Lower lobe of right lung (tissue), 2 donors: ENCODE results near the gene PEPD. TPM values are rescaled to one million over a fixed set of nuclear protein-coding genes. Genes with fewer than 3 reads are reported as not detected.

Source experiments
- ATAC-seq, 2 donors: fragments of 200-7000 bp; cut with Tn5 transposase; one replicate each; pipeline ENCODE4 v1.9.1; 2020 to 2022; ENCODE audit warnings: mild to moderate bottlenecking in 2 of 2, moderate library complexity in 2 of 2
- DNase-seq: peaks from one replicate; pipeline ENCODE4 v3.0.0-alpha.2; 2020
- H3K27ac ChIP-seq: fragments of 200-600 bp; one replicate; pipeline ENCODE4 v1.8.0; 2022
- H3K27me3 ChIP-seq: fragments of 200-600 bp; one replicate; pipeline ENCODE4 v1.8.0; 2022; ENCODE audit warnings: low read depth
- H3K36me3 ChIP-seq: fragments of 200-600 bp; one replicate; pipeline ENCODE4 v1.8.0; 2022; ENCODE audit warnings: mild to moderate bottlenecking
- H3K4me1 ChIP-seq: fragments of 200-600 bp; one replicate; pipeline ENCODE4 v1.8.0; 2022
- H3K4me3 ChIP-seq: fragments of 200-600 bp; one replicate; pipeline ENCODE4 v1.8.0; 2022; ENCODE audit warnings: mild to moderate bottlenecking
- H3K9me3 ChIP-seq: fragments of 200-600 bp; one replicate; pipeline ENCODE4 v1.8.0; 2022
- intact Hi-C: fragments of 100-400 bp; cut with DNase I; formaldehyde crosslinking; loops from one replicate; pipeline ENCODE4 v1.11.0; 2022
- total RNA-seq: library from RNA; stranded (reverse); fragmentation: NEBNext Ultra II Directional; extraction: Animal tissue kit (Norgen Biotek cat#: 25700); gene quantifications from one replicate; pipeline ENCODE4 v1.2.1, GENCODE V29; 2021
- TF ChIP-seq, protein P1 (sequence below): fragments of 200-600 bp; IDR thresholded peaks from one replicate; pipeline ENCODE4 v1.8.0; 2022; ENCODE audit warnings: antibody characterized with exemption, mild to moderate bottlenecking
- donor health status: DM: no; HTN: yes; CAD: no; lungs with severe emphysema.

PEPD gene
- total RNA-seq, 1 donor from 2014 or later = 94.0 TPM

- intact Hi-C loops = no loop called here
- Histone ChIP-seq H3K27me3 (no peaks in the 10 kb centered on the region), H3K4me1 (peaks cover 38% of the 10 kb centered on the region), H3K4me3 (peak overlapping the region; percentile 70), H3K9me3 (no peaks in the 10 kb centered on the region), H3K36me3 (peaks cover 19% of the 10 kb centered on the region), H3K27ac (peak overlapping the region; percentile 5)
- TF ChIP-seq, protein P1, sequence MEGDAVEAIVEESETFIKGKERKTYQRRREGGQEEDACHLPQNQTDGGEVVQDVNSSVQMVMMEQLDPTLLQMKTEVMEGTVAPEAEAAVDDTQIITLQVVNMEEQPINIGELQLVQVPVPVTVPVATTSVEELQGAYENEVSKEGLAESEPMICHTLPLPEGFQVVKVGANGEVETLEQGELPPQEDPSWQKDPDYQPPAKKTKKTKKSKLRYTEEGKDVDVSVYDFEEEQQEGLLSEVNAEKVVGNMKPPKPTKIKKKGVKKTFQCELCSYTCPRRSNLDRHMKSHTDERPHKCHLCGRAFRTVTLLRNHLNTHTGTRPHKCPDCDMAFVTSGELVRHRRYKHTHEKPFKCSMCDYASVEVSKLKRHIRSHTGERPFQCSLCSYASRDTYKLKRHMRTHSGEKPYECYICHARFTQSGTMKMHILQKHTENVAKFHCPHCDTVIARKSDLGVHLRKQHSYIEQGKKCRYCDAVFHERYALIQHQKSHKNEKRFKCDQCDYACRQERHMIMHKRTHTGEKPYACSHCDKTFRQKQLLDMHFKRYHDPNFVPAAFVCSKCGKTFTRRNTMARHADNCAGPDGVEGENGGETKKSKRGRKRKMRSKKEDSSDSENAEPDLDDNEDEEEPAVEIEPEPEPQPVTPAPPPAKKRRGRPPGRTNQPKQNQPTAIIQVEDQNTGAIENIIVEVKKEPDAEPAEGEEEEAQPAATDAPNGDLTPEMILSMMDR = no peak
- no peak for DNase-seq
- no peak for ATAC-seq
These were observed 145.8 kb downstream of the PEPD start for GRCh38 chr19:33375837-33376159.

DNA sequence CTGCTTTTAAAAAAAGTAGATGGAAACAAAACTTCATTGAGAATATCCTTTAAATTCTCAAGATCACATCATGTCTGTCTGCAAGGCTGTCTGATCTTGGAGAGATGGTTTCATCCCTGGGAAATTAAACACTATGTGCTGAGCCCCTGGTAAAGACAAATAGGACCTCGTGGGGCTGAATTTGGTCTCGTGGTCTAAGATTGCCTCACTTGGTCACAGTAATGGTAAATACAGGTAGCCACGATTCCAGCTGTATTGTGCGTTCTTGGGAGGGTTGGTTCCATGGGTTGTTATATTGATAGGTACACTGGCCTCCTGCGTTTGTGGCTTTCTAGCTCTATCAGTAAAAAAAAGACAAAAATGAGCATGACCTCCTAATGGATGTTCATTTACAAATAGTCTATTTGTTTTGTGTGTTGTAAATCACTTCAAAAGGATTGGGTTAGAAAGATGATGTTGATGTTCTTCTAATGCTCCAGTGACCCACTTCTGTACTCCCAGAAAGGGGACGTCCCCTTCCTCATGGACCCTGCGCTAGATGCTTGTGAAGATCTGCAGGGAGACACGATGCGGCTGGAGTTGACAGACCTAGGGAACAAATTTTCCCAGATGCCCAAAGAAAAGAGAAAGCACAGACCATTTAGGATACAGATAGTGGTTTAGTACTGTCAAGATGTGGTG lies 146.3 kb downstream of the PEPD start:
- ATAC-seq = no peak
- peak overlapping the region; percentile 70 for H3K4me3 ChIP-seq
- TF ChIP-seq, protein P1 = no peak
- peaks cover 38% of the 10 kb centered on the region for H3K4me1 ChIP-seq
- H3K9me3 ChIP-seq = no peaks in the 10 kb centered on the region
- H3K27ac ChIP-seq = peak overlapping the region; percentile 97
- no peaks in the 10 kb centered on the region for H3K27me3 ChIP-seq
- peaks cover 18% of the 10 kb centered on the region for H3K36me3 ChIP-seq
- intact Hi-C loops = no loop called here
- no peak for DNase-seq

GRCh38 chr19:33374236-33374714 lies 147.3 kb downstream of the PEPD start:
- DNase-seq (peak; percentile 67), ATAC-seq (no peak)
- Histone ChIP-seq H3K9me3 (no peaks in the 10 kb centered on the region), H3K27me3 (no peaks in the 10 kb centered on the region), H3K36me3 (peaks cover 8% of the 10 kb centered on the region), H3K4me1 (peaks cover 38% of the 10 kb centered on the region), H3K4me3 (peak overlapping the region; percentile 70), H3K27ac (peak overlapping the region; percentile 97)
- intact Hi-C loops = no loop called here
- TF ChIP-seq, protein P1 = peak; percentile 23

- intact Hi-C loops = no loop called here
- ATAC-seq (peak; percentile 99), DNase-seq (peak; percentile 93)
- peak within 1 kb of the TSS; percentile 97 for H3K27ac ChIP-seq
- H3K27me3 ChIP-seq = no peaks in the 10 kb centered on the region
- H3K36me3 ChIP-seq = peaks cover 2% of the 10 kb centered on the region
- H3K4me3 ChIP-seq = peak within 1 kb of the TSS; percentile 70
- no peaks in the 10 kb centered on the region for H3K9me3 ChIP-seq
- H3K4me1 ChIP-seq = peaks cover 38% of the 10 kb centered on the region
- TF ChIP-seq, protein P1 = no peak
These were observed 147.9 kb downstream of the PEPD start, which contains the start of gene CEBPG for GRCh38 chr19:33373453-33374235. Gene CEBPG (plus strand): TSS chr19:33373709. CDS start chr19:33379240, 5,531 bp downstream.

- H3K27me3 ChIP-seq = no peaks in the 10 kb centered on the region
- intact Hi-C loops = no loop called here
- no peak overlapping the region for H3K27ac ChIP-seq
- no peaks in the 10 kb centered on the region for H3K36me3 ChIP-seq
- no peaks in the 10 kb centered on the region for H3K9me3 ChIP-seq
- ATAC-seq (no peak), DNase-seq (no peak)
- H3K4me3 ChIP-seq = no peak overlapping the region
- TF ChIP-seq, protein P1 = no peak
- H3K4me1 ChIP-seq = peaks cover 14% of the 10 kb centered on the region
These were observed 150.8 kb downstream of the PEPD start for GRCh38 chr19:33370783-33371182.
